Measurements from ENCODE around the gene ALG1L2.

DNA sequence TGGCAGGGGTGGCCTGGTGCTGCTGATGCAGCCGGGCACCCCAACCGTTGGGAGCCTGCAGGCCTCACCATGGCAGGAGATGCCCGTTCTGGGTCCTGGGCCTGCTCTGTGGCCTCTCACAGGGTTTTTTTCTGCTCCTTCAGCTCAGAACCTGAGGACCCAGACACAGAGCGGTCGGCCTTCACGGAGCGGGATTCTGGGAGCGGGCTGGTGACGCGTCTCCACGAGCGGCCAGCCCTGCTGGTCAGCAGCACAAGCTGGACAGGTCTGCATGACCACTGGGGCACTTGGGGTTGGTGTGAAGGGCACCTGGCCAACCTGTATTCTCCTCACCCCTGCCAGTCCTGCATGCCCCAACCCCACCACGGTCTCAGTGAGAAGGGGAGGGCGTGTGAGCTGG, 10.3 kb downstream of the ALG1L2 start:
- no peak for TF ChIP-seq MXI1 (conservative IDR thresholded peaks at IDR 0.05; ENCODE audit: poor library complexity, severe bottlenecking)
- TF ChIP-seq, protein P1, sequence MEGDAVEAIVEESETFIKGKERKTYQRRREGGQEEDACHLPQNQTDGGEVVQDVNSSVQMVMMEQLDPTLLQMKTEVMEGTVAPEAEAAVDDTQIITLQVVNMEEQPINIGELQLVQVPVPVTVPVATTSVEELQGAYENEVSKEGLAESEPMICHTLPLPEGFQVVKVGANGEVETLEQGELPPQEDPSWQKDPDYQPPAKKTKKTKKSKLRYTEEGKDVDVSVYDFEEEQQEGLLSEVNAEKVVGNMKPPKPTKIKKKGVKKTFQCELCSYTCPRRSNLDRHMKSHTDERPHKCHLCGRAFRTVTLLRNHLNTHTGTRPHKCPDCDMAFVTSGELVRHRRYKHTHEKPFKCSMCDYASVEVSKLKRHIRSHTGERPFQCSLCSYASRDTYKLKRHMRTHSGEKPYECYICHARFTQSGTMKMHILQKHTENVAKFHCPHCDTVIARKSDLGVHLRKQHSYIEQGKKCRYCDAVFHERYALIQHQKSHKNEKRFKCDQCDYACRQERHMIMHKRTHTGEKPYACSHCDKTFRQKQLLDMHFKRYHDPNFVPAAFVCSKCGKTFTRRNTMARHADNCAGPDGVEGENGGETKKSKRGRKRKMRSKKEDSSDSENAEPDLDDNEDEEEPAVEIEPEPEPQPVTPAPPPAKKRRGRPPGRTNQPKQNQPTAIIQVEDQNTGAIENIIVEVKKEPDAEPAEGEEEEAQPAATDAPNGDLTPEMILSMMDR (IDR thresholded peaks at IDR 0.05; ENCODE audit: poor library complexity, severe bottlenecking), result no peak

Data from neural cell (in vitro differentiated cells).